HG02588 (cell line): ENCODE results near the gene PCSK6.
"Not testable (repeated sequence)": the region's sequence is repeated elsewhere in the genome, so short reads cannot be mapped to it uniquely, and the experiment has no call there.

Source experiments
- ATAC-seq: cut with Tn5 transposase; IDR thresholded peaks from one replicate; pipeline ENCODE4 v1.9.1; 2021; ENCODE audit warnings: mild to moderate bottlenecking, moderate library complexity; ENCODE audit not compliant: unreplicated experiment

Gene PCSK6

GRCh38 chr15:101386967-101387366 lies 102.5 kb downstream of the PCSK6 start:
- no peak for ATAC-seq

GRCh38 chr15:101386006-101386405 lies 103.5 kb downstream of the PCSK6 start:
- ATAC-seq, result no peak

- ATAC-seq, result no peak
Observed at GRCh38 chr15:101384276-101384675, 105.2 kb downstream of the PCSK6 start.

- ATAC-seq, result no peak
Observed at GRCh38 chr15:101382544-101382943, 107.0 kb downstream of the PCSK6 start.

- no peak for ATAC-seq
Observed at GRCh38 chr15:101381671-101382212, 107.8 kb downstream of the PCSK6 start.

GRCh38 chr15:101380146-101380545 lies 109.4 kb downstream of the PCSK6 start:
- ATAC-seq, result no peak

- ATAC-seq, result no peak
Observed at GRCh38 chr15:101379647-101380046, 109.9 kb downstream of the PCSK6 start.

GRCh38 chr15:101378879-101379278 lies 110.6 kb downstream of the PCSK6 start:
- ATAC-seq, result no peak

GRCh38 chr15:101378171-101378755 lies 111.2 kb downstream of the PCSK6 start:
- no peak for ATAC-seq

- no peak for ATAC-seq
Observed at GRCh38 chr15:101376615-101377395, 112.7 kb downstream of the PCSK6 start.

- ATAC-seq, result not testable (repeated sequence)
Observed at GRCh38 chr15:101375006-101375405, 114.5 kb downstream of the PCSK6 start.

GRCh38 chr15:101374326-101374725 lies 115.2 kb downstream of the PCSK6 start:
- ATAC-seq, result no peak

- no peak for ATAC-seq
Observed at GRCh38 chr15:101373577-101373976, 115.9 kb downstream of the PCSK6 start.

- ATAC-seq, result no peak
Observed at GRCh38 chr15:101372960-101373525, 116.5 kb downstream of the PCSK6 start.

- ATAC-seq, result no peak
Observed at GRCh38 chr15:101372149-101372577, 117.3 kb downstream of the PCSK6 start.

- ATAC-seq, result no peak
Observed at GRCh38 chr15:101371519-101371918, 118.0 kb downstream of the PCSK6 start.

GRCh38 chr15:101371081-101371480 lies 118.4 kb downstream of the PCSK6 start:
- ATAC-seq, result no peak

- ATAC-seq, result no peak
Observed at GRCh38 chr15:101370330-101371024, 119.0 kb downstream of the PCSK6 start.

GRCh38 chr15:101369676-101370075 lies 119.8 kb downstream of the PCSK6 start:
- ATAC-seq, result no peak

- ATAC-seq, result no peak
Observed at GRCh38 chr15:101368861-101369642, 120.5 kb downstream of the PCSK6 start.
